ENCODE results near the gene SERGEF. TPM values are rescaled to one million over a fixed set of nuclear protein-coding genes. Genes with fewer than 3 reads are reported as not detected.

Gene SERGEF
- total RNA-seq, 4 donors from 2014 or later = 62.2 to 116 (median 83.5) TPM

DNA sequence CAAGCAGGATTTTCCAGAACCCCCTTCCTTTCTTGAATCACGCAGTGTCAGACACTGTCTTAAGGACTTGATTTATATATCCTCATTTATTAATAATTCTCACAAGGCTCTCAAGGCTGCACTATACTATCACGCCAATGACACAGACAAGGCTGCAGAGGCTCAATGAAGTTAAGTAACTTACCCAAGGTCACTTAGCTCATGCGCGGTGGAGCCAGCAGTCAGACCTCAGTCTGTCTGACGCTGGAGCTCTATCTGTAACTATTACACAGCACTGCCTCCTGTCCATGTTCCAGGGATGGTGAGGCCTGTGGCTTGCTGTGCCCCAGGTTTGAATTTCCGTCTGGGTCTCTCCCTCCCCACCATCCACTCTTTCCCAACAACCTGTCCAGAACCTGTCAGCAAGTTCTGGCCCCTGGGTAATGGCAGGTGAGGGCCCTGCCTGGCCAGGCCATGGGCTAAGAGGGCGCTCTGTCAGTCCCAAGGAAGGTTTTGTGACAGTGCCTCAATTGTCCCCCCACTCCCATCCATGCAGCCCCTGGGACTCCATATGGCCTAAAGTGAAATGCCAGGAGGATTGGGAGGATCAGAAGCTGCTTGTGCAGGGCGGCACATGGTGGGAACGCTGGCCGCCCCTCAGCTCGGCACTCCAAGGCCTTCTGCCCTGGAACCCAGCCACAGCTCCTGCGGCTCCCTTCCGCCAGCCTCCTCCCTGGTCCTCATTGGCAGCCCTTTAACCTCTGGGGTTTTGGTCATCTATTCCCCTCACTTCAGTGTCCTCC, 269.6 kb downstream of the SERGEF start:
- intact Hi-C loops (cut with DNase I) = no loop called here
- no peaks in the 10 kb centered on the region for H3K36me3 ChIP-seq
- no peak for DNase-seq

DNA sequence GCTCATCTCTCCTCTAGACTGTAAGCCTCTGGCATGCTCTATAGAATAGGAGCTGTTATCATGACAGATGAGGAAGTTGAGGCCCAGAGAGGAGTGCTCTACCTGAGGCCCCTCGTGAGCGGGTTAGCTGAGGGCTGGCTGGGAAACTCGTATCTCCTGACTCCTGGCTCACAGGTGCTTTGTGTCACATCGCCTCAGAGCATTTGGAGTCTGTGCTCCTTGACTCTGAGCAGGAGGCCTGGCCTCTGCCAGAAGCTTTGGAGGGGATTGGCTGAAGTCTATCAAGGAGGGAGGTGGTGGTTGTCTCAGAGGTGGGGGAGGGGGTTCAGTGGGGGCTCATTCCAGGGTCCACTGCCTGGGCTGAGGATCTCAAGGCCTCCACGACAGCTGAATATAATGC, 270.8 kb downstream of the SERGEF start:
- H3K4me1 ChIP-seq = no peaks in the 10 kb centered on the region
- peaks cover 14% of the 10 kb centered on the region for H3K27me3 ChIP-seq
- no peak overlapping the region for H3K4me3 ChIP-seq (replicated peaks in 1 of 3)
- DNase-seq = no peak
- no peaks in the 10 kb centered on the region for H3K9me3 ChIP-seq
- no peak overlapping the region for H3K27ac ChIP-seq
- TF ChIP-seq, protein P1, sequence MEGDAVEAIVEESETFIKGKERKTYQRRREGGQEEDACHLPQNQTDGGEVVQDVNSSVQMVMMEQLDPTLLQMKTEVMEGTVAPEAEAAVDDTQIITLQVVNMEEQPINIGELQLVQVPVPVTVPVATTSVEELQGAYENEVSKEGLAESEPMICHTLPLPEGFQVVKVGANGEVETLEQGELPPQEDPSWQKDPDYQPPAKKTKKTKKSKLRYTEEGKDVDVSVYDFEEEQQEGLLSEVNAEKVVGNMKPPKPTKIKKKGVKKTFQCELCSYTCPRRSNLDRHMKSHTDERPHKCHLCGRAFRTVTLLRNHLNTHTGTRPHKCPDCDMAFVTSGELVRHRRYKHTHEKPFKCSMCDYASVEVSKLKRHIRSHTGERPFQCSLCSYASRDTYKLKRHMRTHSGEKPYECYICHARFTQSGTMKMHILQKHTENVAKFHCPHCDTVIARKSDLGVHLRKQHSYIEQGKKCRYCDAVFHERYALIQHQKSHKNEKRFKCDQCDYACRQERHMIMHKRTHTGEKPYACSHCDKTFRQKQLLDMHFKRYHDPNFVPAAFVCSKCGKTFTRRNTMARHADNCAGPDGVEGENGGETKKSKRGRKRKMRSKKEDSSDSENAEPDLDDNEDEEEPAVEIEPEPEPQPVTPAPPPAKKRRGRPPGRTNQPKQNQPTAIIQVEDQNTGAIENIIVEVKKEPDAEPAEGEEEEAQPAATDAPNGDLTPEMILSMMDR (IDR thresholded peaks at IDR 0.05) = no peak
- TF ChIP-seq POLR2A (IDR thresholded peaks at IDR 0.05) = no peak
- WGBS, 2 donors = 78 to 89% methylated on average over 4 to 5 of the region's 5 CpGs
- H3K36me3 ChIP-seq = no peaks in the 10 kb centered on the region
- intact Hi-C loops (cut with DNase I) = no loop called here

More for the DNA sequence above, 269.6 kb downstream of the SERGEF start:
- peaks cover 3% of the 10 kb centered on the region for H3K27me3 ChIP-seq
- TF ChIP-seq, protein P1 (IDR thresholded peaks at IDR 0.05) = no peak
- no peak for TF ChIP-seq POLR2A (IDR thresholded peaks at IDR 0.05)
- no peak overlapping the region for H3K4me3 ChIP-seq (replicated peaks in 1 of 3)
- H3K9me3 ChIP-seq = no peaks in the 10 kb centered on the region
- 89 to 92% methylated on average over 13 of the region's 13 CpGs for WGBS, 2 donors
- no peaks in the 10 kb centered on the region for H3K4me1 ChIP-seq
- H3K27ac ChIP-seq = no peak overlapping the region

DNA sequence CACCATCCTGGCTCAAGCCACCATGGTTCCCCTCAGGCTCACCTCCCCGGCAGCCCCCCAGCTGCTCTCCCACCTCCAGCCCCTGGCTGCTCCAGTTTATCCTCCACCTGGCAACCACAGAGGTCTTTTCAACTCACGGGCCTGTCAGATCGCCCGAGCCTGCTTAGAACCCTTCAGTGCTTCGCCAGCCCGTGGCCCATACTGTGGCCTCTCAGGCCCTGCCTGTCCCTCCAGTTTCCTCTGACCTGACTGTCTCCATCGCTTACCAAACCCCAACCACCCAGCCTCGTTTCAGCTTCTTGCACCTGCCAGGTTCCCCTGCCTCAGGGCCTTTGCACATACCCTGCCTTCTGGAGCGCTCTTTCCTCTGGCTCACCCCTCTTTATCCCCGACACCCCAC, 271.4 kb downstream of the SERGEF start:
- WGBS, 2 donors = 92 to 96% methylated on average over 10 of the region's 10 CpGs
- H3K27ac ChIP-seq = no peak overlapping the region
- peaks cover 18% of the 10 kb centered on the region for H3K27me3 ChIP-seq
- H3K9me3 ChIP-seq = no peaks in the 10 kb centered on the region
- intact Hi-C loops (cut with DNase I) = no loop called here
- DNase-seq = no peak
- TF ChIP-seq, protein P1 (IDR thresholded peaks at IDR 0.05) = no peak
- TF ChIP-seq POLR2A (IDR thresholded peaks at IDR 0.05) = no peak
- no peaks in the 10 kb centered on the region for H3K36me3 ChIP-seq
- H3K4me1 ChIP-seq = no peaks in the 10 kb centered on the region
- H3K4me3 ChIP-seq (replicated peaks in 1 of 3) = no peak overlapping the region

DNA sequence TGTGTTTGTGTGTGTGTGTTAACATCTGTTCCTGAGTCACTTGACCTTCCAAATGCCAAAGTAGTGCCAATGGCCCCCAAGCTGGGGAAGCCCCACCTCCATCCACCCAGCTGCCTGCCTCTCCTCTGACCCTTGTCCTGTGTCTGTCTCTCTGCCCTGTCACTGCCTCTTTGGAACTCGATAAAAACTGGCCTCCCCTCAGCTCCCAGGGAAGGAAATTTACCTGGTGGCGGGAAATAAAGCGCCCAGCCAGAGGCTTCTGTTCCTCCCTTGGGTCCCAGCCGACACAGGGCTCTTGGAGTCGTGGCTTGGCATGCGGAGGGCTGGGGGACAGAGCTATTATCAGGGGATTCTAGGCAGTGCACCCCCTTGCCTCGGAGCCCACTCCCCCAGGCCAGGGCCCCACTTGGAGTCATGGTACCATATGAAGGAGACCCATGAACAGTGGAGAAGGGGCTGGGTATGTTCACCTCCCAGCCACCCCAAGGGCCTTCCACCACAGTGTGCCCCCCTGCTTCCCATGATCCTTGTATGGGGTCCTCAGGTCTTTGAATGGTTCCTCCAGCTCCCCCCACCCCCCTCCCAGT, 272.1 kb downstream of the SERGEF start:
- H3K9me3 ChIP-seq = no peaks in the 10 kb centered on the region
- H3K4me1 ChIP-seq = peaks cover 3% of the 10 kb centered on the region in 2 donors
- H3K27me3 ChIP-seq = peaks cover 25% of the 10 kb centered on the region
- intact Hi-C loops (cut with DNase I) = no loop called here
- DNase-seq = no peak
- no peak overlapping the region for H3K4me3 ChIP-seq (replicated peaks in 1 of 3)
- no peaks in the 10 kb centered on the region for H3K36me3 ChIP-seq
- TF ChIP-seq, protein P1 (IDR thresholded peaks at IDR 0.05) = no peak
- TF ChIP-seq POLR2A (IDR thresholded peaks at IDR 0.05) = no peak
- WGBS, 2 donors = 70 to 73% methylated on average over 7 of the region's 7 CpGs
- H3K27ac ChIP-seq = no peak overlapping the region

DNA sequence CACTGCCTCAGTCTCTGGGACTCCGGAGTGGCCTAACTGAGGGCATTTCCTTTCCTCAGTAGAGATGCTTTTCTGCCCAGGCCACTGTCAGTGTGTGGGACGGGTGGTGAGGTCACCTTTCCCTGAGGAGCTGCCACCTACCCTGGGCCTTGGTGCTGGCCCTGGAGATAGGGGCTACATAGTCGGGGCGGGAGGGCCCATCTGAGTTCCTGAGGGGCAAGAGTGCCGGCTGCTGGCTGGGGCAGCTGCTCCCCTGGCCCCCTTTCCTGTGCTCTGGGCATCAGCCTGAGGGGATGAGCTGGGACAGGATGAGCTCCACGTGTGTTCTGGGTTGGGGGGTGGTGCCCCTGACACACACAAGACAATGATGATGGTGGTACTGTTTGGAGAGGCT, 272.9 kb downstream of the SERGEF start:
- no peak for DNase-seq
- intact Hi-C loops (cut with DNase I) = no loop called here
- no peaks in the 10 kb centered on the region for H3K36me3 ChIP-seq
- no peak overlapping the region for H3K27ac ChIP-seq
- H3K4me1 ChIP-seq = peaks cover 10 to 11% of the 10 kb centered on the region in 2 donors
- 55 to 82% methylated on average over 5 to 6 of the region's 6 CpGs for WGBS, 2 donors
- H3K9me3 ChIP-seq = no peaks in the 10 kb centered on the region
- no peak overlapping the region for H3K4me3 ChIP-seq (replicated peaks in 1 of 3)
- no peak for TF ChIP-seq POLR2A (IDR thresholded peaks at IDR 0.05)
- TF ChIP-seq, protein P1 (IDR thresholded peaks at IDR 0.05) = no peak
- H3K27me3 ChIP-seq = peaks cover 28% of the 10 kb centered on the region
